Measurements from ENCODE around the gene PSME2. TPM values are rescaled to one million over a fixed set of nuclear protein-coding genes. Genes with fewer than 3 reads are reported as not detected.

PSME2 gene
- polyA plus RNA-seq, 1 donor (not counting 4 experiments of a cell fraction or from before 2014, with no cell fraction given), result 158 TPM

- Histone ChIP-seq H3K27me3 (ENCODE audit: control insufficient read depth, extremely low read depth, insufficient read depth, low read length) (no peaks in the 10 kb centered on the region), H3K4me1 (ENCODE audit: control insufficient read depth, extremely low read depth, insufficient read depth, low read length) (peaks cover 31% of the 10 kb centered on the region), H3K79me2 (ENCODE audit: control insufficient read depth, insufficient read depth, low read length) (peaks cover 32% of the 10 kb centered on the region), H3K9ac (ENCODE audit: control insufficient read depth, extremely low read depth, insufficient read depth, low read length) (peak overlapping the region; percentile 88), H2AFZ (ENCODE audit: control insufficient read depth, low read length) (peak overlapping the region; percentile 73), H4K20me1 (ENCODE audit: control insufficient read depth, extremely low read depth, insufficient read depth, low read length) (no peaks in the 10 kb centered on the region), H3K9me1 (ENCODE audit: control insufficient read depth, extremely low read depth, insufficient read depth, low read length) (peaks cover 2% of the 10 kb centered on the region), H3K27ac (ENCODE audit: control insufficient read depth, insufficient read depth, low read length) (peak overlapping the region; percentile 69), H3K9me3 (ENCODE audit: control insufficient read depth, low read depth, low read length) (no peaks in the 10 kb centered on the region), H3K4me2 (ENCODE audit: control insufficient read depth, extremely low read depth, insufficient read depth, low read depth, low read length) (peak overlapping the region; percentile 94), H3K4me3 (ENCODE audit: control insufficient read depth in 2 of 3, extremely low read depth in 1 of 3, insufficient read depth in 2 of 3, low read depth in 1 of 3, low read length in 3 of 3) (peak overlapping the region; percentile 81 to 88 (median 85)), H3K36me3 (ENCODE audit: control insufficient read depth in 2 of 2, extremely low read depth in 1 of 2, insufficient read depth in 2 of 2, low read length in 2 of 2) (peaks cover 12 to 21% of the 10 kb centered on the region in 2 experiments)
- TF ChIP-seq CTCF (optimal IDR thresholded peaks at IDR 0.05 in 1 of 3, IDR thresholded peaks at IDR 0.05 in 1 of 3, conservative IDR thresholded peaks at IDR 0.05 in 1 of 3; ENCODE audit: extremely low read depth in 1 of 3, insufficient read depth in 2 of 3, low read length in 3 of 3), result no peak
- TF ChIP-seq EZH2 (IDR thresholded peaks at IDR 0.05; ENCODE audit: low read length), result no peak
- dilution Hi-C loops (cut with MboI; ENCODE audit: extremely low pct_ligation_motif_present, low sequenced_read_pairs), result no loop called here
- no peak for DNase-seq (ENCODE audit: low read depth, low spot score)
- no peak for FAIRE-seq
Observed at GRCh38 chr14:24136684-24137528, 9.5 kb downstream of the PSME2 start.

- no peaks in the 10 kb centered on the region for H3K9me3 ChIP-seq (ENCODE audit: control insufficient read depth, low read depth, low read length)
- peak within 1 kb of the TSS; percentile 81 to 88 (median 85) for H3K4me3 ChIP-seq (ENCODE audit: control insufficient read depth in 2 of 3, extremely low read depth in 1 of 3, insufficient read depth in 2 of 3, low read depth in 1 of 3, low read length in 3 of 3)
- dilution Hi-C loops (cut with MboI; ENCODE audit: extremely low pct_ligation_motif_present, low sequenced_read_pairs), result no loop called here
- peaks cover 31% of the 10 kb centered on the region for H3K79me2 ChIP-seq (ENCODE audit: control insufficient read depth, insufficient read depth, low read length)
- peak within 1 kb of the TSS; percentile 69 for H3K27ac ChIP-seq (ENCODE audit: control insufficient read depth, insufficient read depth, low read length)
- TF ChIP-seq CTCF (optimal IDR thresholded peaks at IDR 0.05 in 1 of 3, IDR thresholded peaks at IDR 0.05 in 1 of 3, conservative IDR thresholded peaks at IDR 0.05 in 1 of 3; ENCODE audit: extremely low read depth in 1 of 3, insufficient read depth in 2 of 3, low read length in 3 of 3), result no peak
- DNase-seq (ENCODE audit: low read depth, low spot score) (no peak), FAIRE-seq (peak; percentile 32)
- H3K4me2 ChIP-seq (ENCODE audit: control insufficient read depth, extremely low read depth, insufficient read depth, low read depth, low read length), result peak within 1 kb of the TSS; percentile 94
- no peaks in the 10 kb centered on the region for H3K27me3 ChIP-seq (ENCODE audit: control insufficient read depth, extremely low read depth, insufficient read depth, low read length)
- no peaks in the 10 kb centered on the region for H4K20me1 ChIP-seq (ENCODE audit: control insufficient read depth, extremely low read depth, insufficient read depth, low read length)
- H3K36me3 ChIP-seq (ENCODE audit: control insufficient read depth in 2 of 2, extremely low read depth in 1 of 2, insufficient read depth in 2 of 2, low read length in 2 of 2), result peaks cover 12 to 21% of the 10 kb centered on the region in 2 experiments
- peaks cover 28% of the 10 kb centered on the region for H3K4me1 ChIP-seq (ENCODE audit: control insufficient read depth, extremely low read depth, insufficient read depth, low read length)
- peak within 1 kb of the TSS; percentile 73 for H2AFZ ChIP-seq (ENCODE audit: control insufficient read depth, low read length)
- H3K9ac ChIP-seq (ENCODE audit: control insufficient read depth, extremely low read depth, insufficient read depth, low read length), result peak within 1 kb of the TSS; percentile 88
- peaks cover 2% of the 10 kb centered on the region for H3K9me1 ChIP-seq (ENCODE audit: control insufficient read depth, extremely low read depth, insufficient read depth, low read length)
Observed at GRCh38 chr14:24135834-24136683, 10.4 kb downstream of the PSME2 start, which contains the start of gene PSME1. PSME1 (plus strand) TSS chr14:24136194; CDS start chr14:24136263, 69 bp downstream.
